Measurements from ENCODE around the gene IGFBP4.

Gene IGFBP4

GRCh38 chr17:40493697-40494096, 50.4 kb downstream of the IGFBP4 start:
- no peak for DNase-seq

DNA sequence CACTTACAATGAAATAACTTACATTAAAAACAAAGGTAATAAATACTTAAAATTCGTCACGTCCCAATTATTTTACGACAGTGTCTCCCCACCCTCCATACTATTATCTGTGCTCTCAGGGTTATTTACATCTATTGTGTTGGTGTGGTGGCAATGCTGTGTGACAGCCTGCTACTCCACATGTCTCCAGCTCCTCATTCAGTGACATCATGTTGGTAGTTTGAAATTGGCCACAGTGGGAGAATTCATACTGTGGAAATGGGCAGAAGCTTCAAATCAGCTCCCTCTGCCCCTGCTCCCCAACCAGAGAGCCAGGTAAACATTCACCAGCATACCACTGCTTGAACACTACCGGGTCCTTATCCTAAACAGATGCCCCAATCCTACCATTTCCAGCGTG, 51.9 kb downstream of the IGFBP4 start:
- no peak for DNase-seq

DNA sequence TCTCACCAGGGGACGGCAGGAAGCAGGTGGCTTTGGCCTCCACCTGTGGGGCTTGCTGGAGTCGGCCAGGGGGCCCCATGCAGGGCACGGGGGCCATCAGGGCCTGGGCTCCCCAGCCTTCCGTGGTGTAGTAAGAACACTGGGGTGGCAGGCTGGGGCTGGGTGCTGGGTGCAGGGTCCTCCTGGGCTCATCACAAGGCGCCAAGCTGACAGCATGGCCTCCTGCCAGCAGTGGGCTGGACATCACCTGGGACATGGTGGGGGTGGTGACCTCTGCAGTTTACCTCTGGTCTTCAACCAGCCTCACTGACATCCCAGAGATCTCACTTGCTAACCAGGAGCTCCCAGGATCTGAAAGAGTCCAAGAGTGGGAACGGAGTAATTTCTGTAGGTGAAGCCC, 52.9 kb downstream of the IGFBP4 start:
- no peak for DNase-seq

- DNase-seq = no peak
Observed at GRCh38 chr17:40496634-40497420, 53.6 kb downstream of the IGFBP4 start.

DNA sequence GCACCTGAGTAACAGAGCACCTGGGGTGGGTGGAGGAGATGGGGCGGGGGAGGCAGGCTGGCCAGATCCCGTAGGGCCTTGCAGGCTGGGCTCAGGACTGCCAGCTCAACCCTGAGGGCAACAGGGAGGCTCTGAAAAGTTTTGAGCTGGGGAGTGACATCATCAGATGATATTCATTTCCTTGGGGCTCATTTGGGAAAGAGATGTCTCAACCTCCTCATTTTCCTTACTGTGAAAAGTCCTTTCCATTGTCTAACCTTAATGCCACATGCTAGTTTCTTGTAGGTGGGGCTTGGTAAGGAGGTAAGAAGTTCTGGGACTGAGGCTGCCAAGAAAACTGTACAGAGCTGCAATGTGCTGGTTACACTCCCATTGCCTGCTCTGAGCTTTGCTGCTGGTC, 54.4 kb downstream of the IGFBP4 start:
- DNase-seq = no peak

- DNase-seq = no peak
Observed at GRCh38 chr17:40498281-40499084, 55.2 kb downstream of the IGFBP4 start.

GRCh38 chr17:40499551-40500189, 56.4 kb downstream of the IGFBP4 start:
- no peak for DNase-seq

DNA sequence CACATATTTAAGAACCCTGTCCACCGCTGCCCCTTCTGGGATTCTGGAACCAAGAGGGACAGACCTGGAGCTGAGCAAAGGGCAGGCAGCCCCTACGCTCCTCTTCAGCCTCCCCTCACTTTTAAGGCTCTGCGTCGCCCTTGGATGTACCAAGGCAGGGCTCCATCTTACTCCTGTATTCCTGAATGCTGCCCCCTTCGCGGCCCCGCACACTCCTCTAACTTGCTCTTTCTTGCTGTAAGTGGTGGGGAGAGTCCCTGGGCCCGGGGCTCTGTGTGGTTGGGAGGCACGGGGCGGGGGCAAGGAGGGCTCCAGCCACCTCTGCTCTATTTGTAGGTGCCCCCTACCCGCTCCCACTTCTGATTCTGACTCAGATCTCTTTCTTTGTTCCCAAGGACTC, 56.9 kb downstream of the IGFBP4 start:
- DNase-seq = no peak

GRCh38 chr17:40500709-40501108, 57.5 kb downstream of the IGFBP4 start:
- no peak for DNase-seq

GRCh38 chr17:40501499-40501911, 58.3 kb downstream of the IGFBP4 start, which contains the start of gene TNS4:
Gene TNS4, minus strand, starts transcription at chr17:40501623. Its CDS starts 5,198 bp downstream, at chr17:40496425.
- DNase-seq = no peak

DNA sequence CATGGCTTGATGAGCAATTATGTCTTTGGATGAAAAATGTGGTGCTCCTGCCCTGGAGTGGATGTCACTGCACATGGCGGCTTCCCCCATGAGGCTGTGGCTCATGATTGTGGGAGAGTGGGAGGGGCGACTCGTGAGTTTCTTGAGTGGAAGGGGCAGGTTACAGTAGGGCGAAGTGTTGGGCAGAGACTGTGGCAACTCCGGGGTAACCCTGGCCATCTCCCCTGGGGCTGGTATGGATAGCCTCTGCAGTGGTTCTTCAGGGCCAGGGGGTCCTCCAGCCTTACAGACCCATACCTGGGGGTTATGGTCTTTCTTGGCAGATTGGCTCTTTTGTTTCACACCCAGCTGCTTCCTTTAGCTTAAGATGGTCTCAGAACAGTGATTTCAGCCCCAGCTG, 59.5 kb downstream of the IGFBP4 start:
- DNase-seq = no peak

DNA sequence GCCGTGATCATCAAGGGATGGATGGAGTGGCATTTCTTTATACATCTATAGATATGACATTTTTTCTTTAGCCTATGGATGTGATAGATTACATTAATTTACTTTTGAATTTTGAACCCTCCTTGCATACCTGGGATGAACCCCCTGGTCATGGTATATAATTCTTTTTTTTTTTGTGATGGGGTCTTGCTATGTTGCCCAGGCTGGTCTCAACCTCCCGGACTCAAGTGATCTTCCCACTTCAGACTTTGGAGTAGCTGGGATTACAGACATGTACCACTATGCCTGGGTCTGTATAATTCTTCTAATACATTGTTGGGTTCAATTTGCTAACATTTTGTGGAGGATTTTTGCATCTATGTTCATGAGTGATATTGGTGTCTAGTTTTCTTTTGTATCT, 59.9 kb downstream of the IGFBP4 start:
- no peak for DNase-seq

DNA sequence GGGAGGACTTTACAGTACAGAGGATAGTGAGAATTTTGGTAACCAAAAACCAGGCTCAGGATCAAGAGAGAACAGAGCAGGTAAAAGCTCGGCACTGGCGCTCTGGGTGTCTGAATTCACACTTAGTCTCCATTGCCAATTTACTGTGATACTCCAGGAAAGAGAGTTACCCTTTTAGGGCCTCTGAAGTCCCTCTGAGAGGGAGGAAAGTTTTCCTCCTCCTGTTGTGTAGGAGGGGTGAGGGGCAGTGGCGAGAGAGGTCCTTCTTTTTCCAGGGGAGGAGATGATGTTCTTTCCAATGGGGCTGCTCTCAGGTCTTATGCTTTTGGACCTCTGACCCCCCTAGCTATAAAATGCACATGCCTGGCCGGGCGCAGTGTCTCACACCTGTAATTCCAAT, 63.5 kb downstream of the IGFBP4 start:
- no peak for DNase-seq
